Panc1 (cell line): ENCODE data around the gene CENPP.

ENCODE experiments used
- CTCF ChIP-seq: fragments of 450-650 bp; IDR thresholded peaks from 2 replicates; pipeline ENCODE4 v1.5.1; 2017; ENCODE audit warnings: mild to moderate bottlenecking
- POLR2AphosphoS5 ChIP-seq: IDR thresholded peaks from 2 replicates; pipeline ENCODE4 v1.6.1; 2012; ENCODE audit warnings: mild to moderate bottlenecking, low read depth, low read length, moderate library complexity
- SIN3A ChIP-seq: IDR thresholded peaks from 2 replicates; pipeline ENCODE4 v1.6.1; 2012; ENCODE audit warnings: low read depth, mild to moderate bottlenecking, low read length, moderate library complexity, borderline replicate concordance; ENCODE audit not compliant: insufficient read depth
- TCF7L2 ChIP-seq: IDR thresholded peaks from 2 replicates; pipeline ENCODE4 v1.6.1; 2011; ENCODE audit warnings: mild to moderate bottlenecking, low read depth, low read length, inconsistent platforms
- TF ChIP-seq, protein P1 (sequence below), 2 experiments: IDR thresholded peaks; 2 replicates each; pipeline ENCODE4 v1.6.1; 2011 to 2012; ENCODE audit warnings: low read depth in 2 of 2, control low read depth in 1 of 2, low read length in 1 of 2, mild to moderate bottlenecking in 1 of 2, moderate library complexity in 1 of 2; ENCODE audit not compliant: insufficient read depth in 1 of 2

DNA sequence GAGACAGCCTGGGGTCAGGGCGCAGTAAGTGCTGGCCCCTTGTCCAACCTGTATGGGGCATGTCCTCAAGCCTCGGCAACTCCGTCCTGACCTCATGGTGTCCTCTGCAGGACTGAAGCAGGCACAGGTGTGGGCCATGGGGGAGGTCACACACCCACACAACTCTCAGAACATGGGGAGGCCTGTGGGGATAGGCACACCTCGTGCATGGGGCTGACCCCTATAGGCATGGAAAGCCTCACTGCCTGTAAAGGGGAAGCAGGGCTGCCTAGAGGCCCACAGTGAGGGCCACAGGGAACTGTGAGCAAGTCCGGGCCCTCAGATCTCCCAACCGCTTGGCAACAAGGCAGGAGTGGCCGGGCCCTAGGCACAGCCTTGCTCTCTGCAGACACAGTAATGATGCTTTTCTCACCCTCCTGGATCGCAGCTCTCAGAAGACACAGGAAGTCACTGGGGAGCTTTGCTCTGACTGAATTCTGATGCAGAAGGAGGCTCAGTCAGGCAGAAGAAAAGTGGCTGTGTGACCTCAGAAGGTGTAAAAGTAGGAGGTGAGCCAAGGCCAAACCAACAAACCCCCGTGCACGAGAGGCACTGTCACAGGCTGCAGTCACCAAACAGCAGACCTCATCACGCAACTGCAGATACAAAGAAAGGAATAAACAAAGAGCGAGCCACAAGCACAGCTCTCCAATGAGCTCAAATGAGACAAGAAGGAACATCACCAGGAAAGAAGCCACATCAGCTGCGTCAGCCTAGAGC is 338.8 kb downstream of the CENPP start:
- TF ChIP-seq, protein P1, sequence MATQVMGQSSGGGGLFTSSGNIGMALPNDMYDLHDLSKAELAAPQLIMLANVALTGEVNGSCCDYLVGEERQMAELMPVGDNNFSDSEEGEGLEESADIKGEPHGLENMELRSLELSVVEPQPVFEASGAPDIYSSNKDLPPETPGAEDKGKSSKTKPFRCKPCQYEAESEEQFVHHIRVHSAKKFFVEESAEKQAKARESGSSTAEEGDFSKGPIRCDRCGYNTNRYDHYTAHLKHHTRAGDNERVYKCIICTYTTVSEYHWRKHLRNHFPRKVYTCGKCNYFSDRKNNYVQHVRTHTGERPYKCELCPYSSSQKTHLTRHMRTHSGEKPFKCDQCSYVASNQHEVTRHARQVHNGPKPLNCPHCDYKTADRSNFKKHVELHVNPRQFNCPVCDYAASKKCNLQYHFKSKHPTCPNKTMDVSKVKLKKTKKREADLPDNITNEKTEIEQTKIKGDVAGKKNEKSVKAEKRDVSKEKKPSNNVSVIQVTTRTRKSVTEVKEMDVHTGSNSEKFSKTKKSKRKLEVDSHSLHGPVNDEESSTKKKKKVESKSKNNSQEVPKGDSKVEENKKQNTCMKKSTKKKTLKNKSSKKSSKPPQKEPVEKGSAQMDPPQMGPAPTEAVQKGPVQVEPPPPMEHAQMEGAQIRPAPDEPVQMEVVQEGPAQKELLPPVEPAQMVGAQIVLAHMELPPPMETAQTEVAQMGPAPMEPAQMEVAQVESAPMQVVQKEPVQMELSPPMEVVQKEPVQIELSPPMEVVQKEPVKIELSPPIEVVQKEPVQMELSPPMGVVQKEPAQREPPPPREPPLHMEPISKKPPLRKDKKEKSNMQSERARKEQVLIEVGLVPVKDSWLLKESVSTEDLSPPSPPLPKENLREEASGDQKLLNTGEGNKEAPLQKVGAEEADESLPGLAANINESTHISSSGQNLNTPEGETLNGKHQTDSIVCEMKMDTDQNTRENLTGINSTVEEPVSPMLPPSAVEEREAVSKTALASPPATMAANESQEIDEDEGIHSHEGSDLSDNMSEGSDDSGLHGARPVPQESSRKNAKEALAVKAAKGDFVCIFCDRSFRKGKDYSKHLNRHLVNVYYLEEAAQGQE (IDR thresholded peaks at IDR 0.05; ENCODE audit: insufficient read depth in 1 of 2, low read depth in 2 of 2, low read length in 1 of 2): no peak
- TF ChIP-seq CTCF (no peak), POLR2AphosphoS5 (no peak), SIN3A (no peak), TCF7L2 (no peak)
